ENCODE data around the gene MISP.

Gene MISP

DNA sequence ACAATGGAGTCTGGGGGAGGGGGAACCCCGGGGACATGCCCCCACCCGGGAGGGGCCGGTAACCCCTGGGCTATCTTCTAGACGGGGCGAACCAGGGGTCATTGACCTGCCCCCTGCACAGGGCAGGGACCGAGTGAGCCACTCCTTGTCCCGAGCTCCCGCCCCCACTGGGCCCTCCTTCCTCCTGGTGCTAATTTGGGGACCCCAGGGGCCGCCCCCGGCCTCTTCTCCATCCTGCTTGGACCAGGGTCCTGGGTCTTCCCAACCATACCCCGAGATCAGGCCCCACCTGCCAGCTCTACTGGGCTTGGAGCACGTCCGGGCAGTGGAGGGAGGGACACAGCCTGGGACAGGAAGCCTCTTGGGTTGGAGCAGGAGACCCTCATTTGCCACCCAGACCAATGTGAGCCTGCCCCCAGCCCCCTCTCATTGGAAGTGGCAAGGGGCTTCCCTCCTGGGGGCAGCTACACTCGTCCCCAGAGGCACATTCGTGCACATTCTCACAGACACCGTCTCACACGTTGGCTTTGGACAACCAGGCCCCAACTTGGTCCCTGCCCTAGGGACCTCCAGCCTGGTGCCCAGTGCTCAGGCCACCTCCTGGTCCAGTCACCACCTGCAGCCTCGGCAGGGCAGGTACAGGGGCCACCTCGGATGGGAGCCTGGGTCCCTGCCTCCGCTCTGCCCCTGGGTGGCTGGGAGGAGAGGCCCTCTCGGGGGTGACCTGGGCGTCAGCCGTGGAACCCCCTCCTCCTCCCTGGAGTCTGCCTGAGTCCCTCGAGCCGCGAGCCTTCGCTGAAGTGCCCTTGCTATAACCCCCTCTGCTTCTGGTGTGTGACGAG lies 3.3 kb upstream of the MISP start:
- Histone ChIP-seq H3K4me1 (ENCODE audit: control insufficient read depth, insufficient read depth, low read length) (no peaks in the 10 kb centered on the region; the same call in 1 of the 2 replicates), H3K27ac (ENCODE audit: low read length) (no peak overlapping the region)

DNA sequence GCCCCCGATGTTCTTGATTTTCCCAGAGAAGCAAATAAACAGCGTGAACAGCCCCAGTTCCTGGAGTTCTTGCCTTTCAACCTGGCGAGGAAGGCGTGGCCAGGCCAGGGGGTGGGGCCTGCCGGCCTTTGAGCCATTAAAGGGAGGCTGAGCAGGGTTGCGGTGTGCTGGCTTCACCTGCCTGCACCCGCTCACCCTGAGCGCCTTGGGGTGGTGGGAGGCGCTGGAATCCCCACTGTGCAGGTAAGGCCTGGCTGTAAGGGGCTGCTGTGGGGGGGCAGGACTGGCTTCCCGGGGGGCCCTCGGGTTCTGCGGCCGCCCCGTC lies 2.7 kb upstream of the MISP start:
- Histone ChIP-seq H3K36me3 (ENCODE audit: control insufficient read depth, insufficient read depth, low read length) (no peaks in the 10 kb centered on the region), H3K4me1 (ENCODE audit: control insufficient read depth, insufficient read depth, low read length) (no peaks in the 10 kb centered on the region; the same call in 1 of the 2 replicates), H3K27ac (ENCODE audit: low read length) (no peak overlapping the region), H3K27me3 (ENCODE audit: control insufficient read depth, insufficient read depth, low read length) (no peaks in the 10 kb centered on the region), H3K9me3 (ENCODE audit: control insufficient read depth, insufficient read depth, low read length) (no peaks in the 10 kb centered on the region), H3K4me3 (ENCODE audit: low read length) (no peak overlapping the region)
- no CpG with 5 or more reads among the region's 14 CpGs for WGBS (ENCODE audit: insufficient coverage, insufficient read length)
- DNase-seq (ENCODE audit: low read depth, low spot score): no peak

More for the DNA sequence above, 3.3 kb upstream of the MISP start:
- no peak for DNase-seq (ENCODE audit: low read depth, low spot score)
- no peaks in the 10 kb centered on the region for H3K27me3 ChIP-seq (ENCODE audit: control insufficient read depth, insufficient read depth, low read length)
- WGBS (ENCODE audit: insufficient coverage, insufficient read length): no CpG with 5 or more reads among the region's 28 CpGs
- no peaks in the 10 kb centered on the region for H3K9me3 ChIP-seq (ENCODE audit: control insufficient read depth, insufficient read depth, low read length)
- no peaks in the 10 kb centered on the region for H3K36me3 ChIP-seq (ENCODE audit: control insufficient read depth, insufficient read depth, low read length)
- no peak overlapping the region for H3K4me3 ChIP-seq (ENCODE audit: low read length)

DNA sequence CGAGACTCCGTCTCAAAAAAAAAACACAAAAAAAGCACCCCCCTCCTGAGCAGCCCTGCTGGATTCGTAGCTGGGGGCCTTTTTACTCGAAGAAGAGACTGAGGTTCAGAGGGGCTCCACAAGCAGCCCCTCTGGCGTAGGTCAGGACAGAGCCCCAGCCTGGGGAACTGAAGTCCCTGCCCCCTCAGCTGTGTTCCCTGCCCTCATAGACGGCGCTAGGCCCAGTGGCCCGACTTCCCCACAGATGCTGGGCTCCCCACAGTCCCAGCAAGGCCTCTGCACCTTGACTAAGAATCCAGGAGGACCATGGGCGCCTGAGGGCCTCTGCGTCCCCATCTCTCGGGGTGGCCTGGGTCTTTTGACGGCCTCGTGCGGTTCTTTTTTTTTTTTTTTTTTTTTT lies 1.1 kb upstream of the MISP start:
- H3K4me1 ChIP-seq (ENCODE audit: control insufficient read depth, insufficient read depth, low read length): no peaks in the 10 kb centered on the region; the same call in 1 of the 2 replicates
- H3K36me3 ChIP-seq (ENCODE audit: control insufficient read depth, insufficient read depth, low read length): no peaks in the 10 kb centered on the region
- no peak for DNase-seq (ENCODE audit: low read depth, low spot score)
- no peak overlapping the region for H3K27ac ChIP-seq (ENCODE audit: low read length)
- WGBS (ENCODE audit: insufficient coverage, insufficient read length): no CpG with 5 or more reads among the region's 14 CpGs
- H3K27me3 ChIP-seq (ENCODE audit: control insufficient read depth, insufficient read depth, low read length): no peaks in the 10 kb centered on the region
- no peaks in the 10 kb centered on the region for H3K9me3 ChIP-seq (ENCODE audit: control insufficient read depth, insufficient read depth, low read length)
- H3K4me3 ChIP-seq (ENCODE audit: low read length): no peak overlapping the region

DNA sequence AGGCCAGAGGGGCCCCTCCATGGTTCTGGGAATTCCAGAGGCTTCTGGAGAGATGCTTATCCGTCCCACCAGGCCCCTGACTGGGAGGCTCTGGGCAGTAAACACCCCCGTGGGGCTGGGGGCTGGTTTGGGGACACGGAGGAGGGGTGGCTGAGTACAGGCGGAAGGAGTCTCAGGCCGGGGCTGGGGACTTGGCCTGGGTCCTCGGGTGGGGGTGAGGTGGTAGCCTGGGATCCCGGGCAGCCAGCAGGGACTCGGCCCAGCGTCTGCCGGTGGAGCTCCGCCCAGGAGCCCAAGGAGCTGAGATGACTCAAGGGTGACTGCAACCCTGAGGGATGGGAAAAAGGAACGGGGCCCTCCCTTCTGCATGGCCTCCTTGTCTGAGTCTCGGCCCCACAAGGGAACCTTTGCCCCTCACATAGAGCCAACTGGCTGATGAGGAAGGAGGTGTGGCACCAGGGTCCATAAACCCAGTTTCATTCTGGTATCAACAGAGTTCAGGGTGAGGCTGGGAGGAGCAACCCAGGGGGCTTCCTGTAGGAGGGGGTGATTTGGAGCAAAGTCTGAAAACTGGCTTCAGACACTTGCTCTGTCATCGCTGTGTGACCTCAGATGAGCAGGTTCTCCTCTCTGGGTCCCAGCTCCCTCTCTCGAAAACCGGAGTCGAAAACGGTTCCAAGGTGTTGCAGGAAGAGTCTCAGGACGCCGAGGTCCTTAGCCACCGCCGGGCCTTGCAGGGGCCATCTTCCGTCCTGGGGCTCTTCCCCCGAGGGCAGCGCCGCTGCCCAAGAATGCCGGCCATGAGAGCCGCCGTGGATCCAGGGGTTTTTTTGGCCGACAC lies 809 bp downstream of the MISP start:
- H3K27ac ChIP-seq (ENCODE audit: low read length): no peak overlapping the region
- no peaks in the 10 kb centered on the region for H3K27me3 ChIP-seq (ENCODE audit: control insufficient read depth, insufficient read depth, low read length)
- WGBS (ENCODE audit: insufficient coverage, insufficient read length): no CpG with 5 or more reads among the region's 30 CpGs
- H3K36me3 ChIP-seq (ENCODE audit: control insufficient read depth, insufficient read depth, low read length): no peaks in the 10 kb centered on the region
- no peaks in the 10 kb centered on the region; the same call in 1 of the 2 replicates for H3K4me1 ChIP-seq (ENCODE audit: control insufficient read depth, insufficient read depth, low read length)
- no peaks in the 10 kb centered on the region for H3K9me3 ChIP-seq (ENCODE audit: control insufficient read depth, insufficient read depth, low read length)
- H3K4me3 ChIP-seq (ENCODE audit: low read length): no peak overlapping the region
- DNase-seq (ENCODE audit: low read depth, low spot score): no peak

DNA sequence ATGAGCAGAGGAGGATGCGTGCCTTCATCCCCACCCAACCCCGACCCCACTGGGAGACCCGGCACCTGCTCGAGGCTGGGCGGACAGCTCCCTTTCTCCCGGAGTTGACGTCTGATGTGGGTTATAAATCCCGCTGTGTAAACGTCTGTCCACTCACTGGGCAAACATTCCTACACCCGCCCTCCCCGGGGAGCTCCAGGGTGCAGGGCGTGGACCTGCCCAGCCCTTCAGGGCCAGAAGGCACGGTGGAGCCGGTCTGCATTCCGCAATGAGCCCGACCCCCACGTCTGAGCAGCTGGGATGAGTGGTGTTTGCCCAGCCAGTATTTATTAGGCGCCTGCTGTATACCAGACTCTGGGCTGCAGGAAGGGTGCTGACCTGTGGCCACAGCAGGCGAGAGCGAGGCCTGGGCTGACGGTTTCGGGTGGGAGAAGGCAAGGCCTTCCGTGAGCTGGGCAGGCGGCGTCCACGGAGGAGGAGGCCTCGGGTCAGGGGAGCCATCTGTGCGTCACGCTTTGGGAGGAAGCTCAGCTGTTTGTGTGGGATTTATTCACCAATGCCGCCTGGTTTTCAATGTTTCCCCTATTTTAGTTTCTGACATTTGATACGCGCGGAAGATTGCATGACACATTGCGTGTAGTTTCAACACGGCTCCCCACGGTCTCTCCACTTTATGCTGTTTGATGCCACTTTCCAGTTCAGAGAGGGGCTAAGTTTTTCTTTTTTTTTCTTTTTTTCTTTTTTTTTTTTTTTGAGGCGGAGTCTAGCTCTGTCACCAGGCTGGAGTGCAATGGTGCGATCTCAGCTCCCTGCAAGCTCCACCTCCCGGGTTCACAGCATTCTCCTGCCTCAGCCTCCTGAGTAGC lies 2.0 kb downstream of the MISP start:
- WGBS (ENCODE audit: insufficient coverage, insufficient read length): no CpG with 5 or more reads among the region's 39 CpGs

DNA sequence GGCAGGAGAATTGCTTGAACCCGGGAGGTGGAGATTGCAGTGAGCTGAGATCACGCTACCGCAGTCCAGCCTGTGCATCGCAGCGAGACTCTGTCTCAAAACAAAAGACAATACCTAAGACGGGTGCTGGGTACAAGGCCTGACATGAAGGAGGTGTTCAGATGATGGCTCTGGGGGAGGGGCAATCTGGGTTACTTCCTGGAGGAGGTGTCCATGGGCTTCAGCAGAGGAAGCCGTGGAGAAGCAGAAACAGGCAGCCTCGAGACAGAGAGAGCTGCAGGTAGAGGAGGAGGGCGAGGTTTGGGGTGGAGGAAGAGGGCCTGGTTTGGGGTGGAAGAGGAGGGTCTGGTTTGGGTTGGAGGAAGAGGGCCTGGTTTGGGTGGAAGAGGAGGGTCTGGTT lies 3.6 kb downstream of the MISP start:
- no peak overlapping the region for H3K4me3 ChIP-seq (ENCODE audit: low read length)
- no CpG with 5 or more reads among the region's 9 CpGs for WGBS (ENCODE audit: insufficient coverage, insufficient read length)
- H3K4me1 ChIP-seq (ENCODE audit: control insufficient read depth, insufficient read depth, low read length): no peaks in the 10 kb centered on the region; the same call in 1 of the 2 replicates
- no peak for DNase-seq (ENCODE audit: low read depth, low spot score)
- H3K36me3 ChIP-seq (ENCODE audit: control insufficient read depth, insufficient read depth, low read length): no peaks in the 10 kb centered on the region
- H3K9me3 ChIP-seq (ENCODE audit: control insufficient read depth, insufficient read depth, low read length): no peaks in the 10 kb centered on the region
- no peak overlapping the region for H3K27ac ChIP-seq (ENCODE audit: low read length)
- no peaks in the 10 kb centered on the region for H3K27me3 ChIP-seq (ENCODE audit: control insufficient read depth, insufficient read depth, low read length)

More for the DNA sequence above, 2.0 kb downstream of the MISP start:
- Histone ChIP-seq H3K4me1 (ENCODE audit: control insufficient read depth, insufficient read depth, low read length) (no peaks in the 10 kb centered on the region; the same call in 1 of the 2 replicates), H3K4me3 (ENCODE audit: low read length) (no peak overlapping the region), H3K27ac (ENCODE audit: low read length) (no peak overlapping the region), H3K36me3 (ENCODE audit: control insufficient read depth, insufficient read depth, low read length) (no peaks in the 10 kb centered on the region), H3K27me3 (ENCODE audit: control insufficient read depth, insufficient read depth, low read length) (no peaks in the 10 kb centered on the region), H3K9me3 (ENCODE audit: control insufficient read depth, insufficient read depth, low read length) (no peaks in the 10 kb centered on the region)
- no peak for DNase-seq (ENCODE audit: low read depth, low spot score)

DNA sequence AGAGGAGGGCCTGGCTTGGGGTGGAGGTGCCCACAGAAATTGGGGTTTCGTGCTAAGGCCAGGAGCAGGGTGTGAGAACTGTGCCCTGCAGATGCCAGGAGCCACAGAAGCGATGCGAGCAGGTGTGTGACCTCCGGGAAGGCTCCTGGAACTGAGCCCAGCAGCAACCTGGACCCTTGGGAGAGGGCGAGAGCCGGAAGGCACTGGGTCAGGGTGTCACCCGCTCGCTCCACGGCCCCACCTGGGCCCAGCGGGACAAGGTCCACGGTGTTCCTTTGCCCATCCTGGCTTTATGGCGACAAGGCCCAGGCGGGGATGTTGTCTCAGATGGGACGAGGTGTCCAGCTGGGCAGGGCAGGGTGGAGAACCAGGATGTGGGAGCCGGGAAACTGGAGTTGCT lies 4.2 kb downstream of the MISP start:
- H3K9me3 ChIP-seq (ENCODE audit: control insufficient read depth, insufficient read depth, low read length): no peaks in the 10 kb centered on the region
- H3K4me1 ChIP-seq (ENCODE audit: control insufficient read depth, insufficient read depth, low read length): no peaks in the 10 kb centered on the region; the same call in 1 of the 2 replicates
- no peak overlapping the region for H3K27ac ChIP-seq (ENCODE audit: low read length)
- no CpG with 5 or more reads among the region's 15 CpGs for WGBS (ENCODE audit: insufficient coverage, insufficient read length)
- H3K36me3 ChIP-seq (ENCODE audit: control insufficient read depth, insufficient read depth, low read length): no peaks in the 10 kb centered on the region
- no peaks in the 10 kb centered on the region for H3K27me3 ChIP-seq (ENCODE audit: control insufficient read depth, insufficient read depth, low read length)
- no peak overlapping the region for H3K4me3 ChIP-seq (ENCODE audit: low read length)
- DNase-seq (ENCODE audit: low read depth, low spot score): no peak

DNA sequence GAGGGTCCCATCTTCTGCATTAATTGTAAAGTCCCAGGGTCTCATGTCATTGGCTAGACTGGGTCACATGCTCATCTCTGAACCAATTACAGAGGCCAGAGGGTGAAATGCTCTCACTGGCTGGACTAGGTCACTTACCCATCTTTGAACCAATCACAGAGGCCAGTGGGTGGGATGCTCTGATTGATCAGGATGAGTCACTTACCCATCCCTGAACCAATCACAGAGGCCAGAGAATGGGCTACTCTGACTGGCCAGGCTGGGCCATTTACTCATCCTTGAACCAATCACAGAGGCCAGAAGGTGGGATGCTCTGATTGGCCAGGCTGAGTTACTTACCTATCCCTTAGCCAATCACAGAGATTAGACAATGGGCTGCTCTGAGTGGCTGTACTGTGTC lies 5.3 kb downstream of the MISP start:
- DNase-seq (ENCODE audit: low read depth, low spot score): no peak
- Histone ChIP-seq H3K9me3 (ENCODE audit: control insufficient read depth, insufficient read depth, low read length) (no peaks in the 10 kb centered on the region), H3K27ac (ENCODE audit: low read length) (no peak overlapping the region), H3K4me1 (ENCODE audit: control insufficient read depth, insufficient read depth, low read length) (no peaks in the 10 kb centered on the region; the same call in 1 of the 2 replicates), H3K27me3 (ENCODE audit: control insufficient read depth, insufficient read depth, low read length) (no peaks in the 10 kb centered on the region), H3K4me3 (ENCODE audit: low read length) (no peak overlapping the region), H3K36me3 (ENCODE audit: control insufficient read depth, insufficient read depth, low read length) (no peaks in the 10 kb centered on the region)

DNA sequence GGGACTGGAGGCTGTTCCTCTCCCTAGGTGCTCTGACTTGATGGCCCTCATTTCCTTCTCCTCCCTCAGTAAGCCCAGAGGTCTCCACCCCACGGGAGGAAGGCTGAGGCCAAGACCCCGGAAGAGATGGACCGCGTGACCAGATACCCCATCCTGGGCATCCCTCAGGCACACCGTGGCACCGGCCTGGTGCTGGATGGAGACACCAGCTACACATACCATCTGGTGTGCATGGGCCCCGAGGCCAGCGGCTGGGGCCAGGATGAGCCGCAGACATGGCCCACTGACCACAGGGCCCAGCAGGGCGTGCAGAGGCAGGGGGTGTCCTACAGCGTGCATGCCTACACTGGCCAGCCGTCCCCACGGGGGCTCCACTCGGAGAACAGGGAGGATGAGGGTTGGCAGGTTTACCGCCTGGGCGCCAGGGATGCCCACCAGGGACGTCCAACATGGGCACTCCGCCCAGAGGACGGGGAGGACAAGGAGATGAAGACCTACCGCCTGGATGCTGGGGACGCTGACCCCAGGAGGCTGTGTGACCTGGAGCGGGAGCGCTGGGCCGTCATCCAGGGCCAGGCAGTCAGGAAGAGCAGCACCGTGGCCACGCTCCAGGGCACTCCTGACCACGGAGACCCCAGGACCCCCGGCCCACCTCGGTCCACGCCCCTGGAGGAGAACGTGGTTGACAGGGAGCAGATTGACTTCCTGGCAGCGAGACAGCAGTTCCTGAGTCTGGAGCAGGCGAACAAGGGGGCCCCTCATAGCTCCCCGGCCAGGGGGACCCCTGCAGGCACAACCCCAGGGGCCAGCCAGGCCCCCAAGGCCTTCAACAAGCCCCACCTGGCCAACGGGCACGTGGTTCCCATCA lies 6.1 kb downstream of the MISP start:
- no peak overlapping the region; the same call in 1 of the 2 replicates for H3K4me3 ChIP-seq (ENCODE audit: low read length)
- H3K4me1 ChIP-seq (ENCODE audit: control insufficient read depth, insufficient read depth, low read length): no peaks in the 10 kb centered on the region; the same call in 1 of the 2 replicates
- no peaks in the 10 kb centered on the region for H3K27me3 ChIP-seq (ENCODE audit: control insufficient read depth, insufficient read depth, low read length)
- H3K9me3 ChIP-seq (ENCODE audit: control insufficient read depth, insufficient read depth, low read length): no peaks in the 10 kb centered on the region
- no peaks in the 10 kb centered on the region for H3K36me3 ChIP-seq (ENCODE audit: control insufficient read depth, insufficient read depth, low read length)
- no CpG with 5 or more reads among the region's 36 CpGs for WGBS (ENCODE audit: insufficient coverage, insufficient read length)
- no peak overlapping the region for H3K27ac ChIP-seq (ENCODE audit: low read length)
- DNase-seq (ENCODE audit: low read depth, low spot score): no peak
